ENCODE results near the gene ETV2. TPM values are rescaled to one million over a fixed set of nuclear protein-coding genes. Genes with fewer than 3 reads are reported as not detected.
"Not testable (repeated sequence)": the region's sequence is repeated elsewhere in the genome, so short reads cannot be mapped to it uniquely, and the experiment has no call there.

The ETV2 gene
- polyA plus RNA-seq, 3 donors, result 0.79 to 3.8 (median 1.7) TPM

DNA sequence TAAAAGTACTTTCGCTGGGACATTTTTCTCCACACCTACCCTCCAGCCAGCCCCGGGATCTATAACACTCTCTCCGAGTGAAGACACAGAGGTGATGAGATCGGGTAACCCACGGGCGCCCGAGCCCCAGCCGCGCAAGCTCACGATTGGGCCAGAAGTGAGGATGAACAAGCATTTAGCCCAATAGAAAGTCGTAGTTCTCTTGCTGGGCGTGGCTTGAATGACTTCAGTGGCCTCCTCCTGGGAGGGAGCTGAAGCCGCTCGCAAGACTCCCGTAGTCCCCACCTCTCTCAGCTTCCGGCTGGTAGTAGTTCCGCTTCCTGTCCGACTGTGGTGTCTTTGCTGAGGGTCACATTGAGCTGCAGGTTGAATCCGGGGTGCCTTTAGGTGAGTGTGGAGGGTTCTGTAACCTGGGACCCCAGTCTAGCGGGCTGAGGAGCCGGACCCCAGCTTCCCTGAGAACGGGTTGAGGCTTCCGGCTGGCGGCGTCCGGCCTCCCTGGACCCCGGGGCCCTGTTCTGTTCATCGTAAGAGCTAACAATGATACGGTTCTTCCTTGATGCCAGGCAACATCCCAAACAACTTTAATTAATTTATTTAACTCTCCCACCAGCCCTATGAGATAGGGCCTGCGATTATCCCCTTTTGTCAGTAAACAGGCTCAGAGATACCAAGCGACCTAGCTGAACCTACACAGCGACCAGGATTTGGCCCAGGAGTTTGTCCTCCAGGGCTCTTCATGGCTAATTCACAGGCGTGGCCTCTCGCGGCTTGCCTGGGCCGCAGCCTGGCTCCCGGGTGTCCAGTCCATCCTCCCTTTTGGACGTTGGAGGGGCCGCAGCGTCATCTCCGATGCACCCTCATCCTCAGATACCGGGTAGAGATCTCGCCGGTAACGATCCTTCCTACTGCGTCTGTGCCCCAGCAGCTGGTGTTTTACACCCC, 6.7 kb downstream of the ETV2 start, which contains the start of gene COX6B1:
COX6B1 (plus strand) TSS at position 307 of the 945 bp plus-strand sequence. CDS start 2,921 bp downstream, outside the sequence.
- H3K27ac ChIP-seq (ENCODE audit: low read depth, low read length), result no peak within 1 kb of the TSS
- WGBS, 3 donors, result 0 to 1% (median 0%) methylated on average over 46 of the region's 46 CpGs

GRCh38 chr19:35650581-35650980, 9.0 kb downstream of the ETV2 start:
- 54 to 78% (median 59%) methylated on average over 9 of the region's 9 CpGs for WGBS, 3 donors
- H3K27ac ChIP-seq (ENCODE audit: low read depth, low read length), result no peak overlapping the region

- not testable (repeated sequence) for H3K27ac ChIP-seq (ENCODE audit: low read depth, low read length)
- 92 to 97% (median 96%) methylated on average over 6 of the region's 6 CpGs for WGBS, 3 donors
Measured at GRCh38 chr19:35654828-35655227, 13.3 kb downstream of the ETV2 start.

- no peak overlapping the region for H3K27ac ChIP-seq (ENCODE audit: low read depth, low read length)
- 94 to 96% (median 96%) methylated on average over 4 of the region's 4 CpGs for WGBS, 3 donors
Measured at GRCh38 chr19:35655600-35655999, 14.1 kb downstream of the ETV2 start.

- WGBS, 3 donors, result 94 to 97% (median 94%) methylated on average over 6 of the region's 6 CpGs
- no peak overlapping the region for H3K27ac ChIP-seq (ENCODE audit: low read depth, low read length)
Measured at GRCh38 chr19:35656700-35657099, 15.2 kb downstream of the ETV2 start.

- 84 to 93% (median 90%) methylated on average over 15 of the region's 15 CpGs for WGBS, 3 donors
- H3K27ac ChIP-seq (ENCODE audit: low read depth, low read length), result no peak overlapping the region
Measured at GRCh38 chr19:35657904-35658700, 16.6 kb downstream of the ETV2 start.

GRCh38 chr19:35661995-35662340, 20.4 kb downstream of the ETV2 start:
- no peak overlapping the region for H3K27ac ChIP-seq (ENCODE audit: low read depth, low read length)
- WGBS, 3 donors, result 90 to 99% (median 93%) methylated on average over 6 of the region's 6 CpGs

DNA sequence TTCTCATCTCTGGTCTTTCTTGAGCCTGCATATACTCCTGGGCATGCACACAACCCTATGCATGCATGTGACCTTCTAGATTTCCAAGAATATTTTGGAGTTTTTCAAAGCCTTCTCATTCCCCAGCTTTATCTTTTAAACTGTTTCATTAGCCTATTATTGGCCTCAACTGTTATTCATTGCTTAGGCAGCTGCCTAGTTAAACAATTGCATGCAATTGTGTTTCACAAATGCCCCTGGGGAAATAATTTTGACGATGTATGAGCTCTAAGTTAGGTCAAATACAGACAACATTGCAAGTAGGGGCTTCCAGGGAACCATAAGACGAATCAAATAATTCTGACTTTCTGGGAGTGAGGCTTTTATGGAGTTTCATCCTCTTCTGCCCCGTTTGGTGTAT, 22.4 kb downstream of the ETV2 start:
- WGBS, 3 donors, result 79 to 88% (median 84%) methylated on average over 3 of the region's 3 CpGs
- no peak overlapping the region for H3K27ac ChIP-seq (ENCODE audit: low read depth, low read length)

DNA sequence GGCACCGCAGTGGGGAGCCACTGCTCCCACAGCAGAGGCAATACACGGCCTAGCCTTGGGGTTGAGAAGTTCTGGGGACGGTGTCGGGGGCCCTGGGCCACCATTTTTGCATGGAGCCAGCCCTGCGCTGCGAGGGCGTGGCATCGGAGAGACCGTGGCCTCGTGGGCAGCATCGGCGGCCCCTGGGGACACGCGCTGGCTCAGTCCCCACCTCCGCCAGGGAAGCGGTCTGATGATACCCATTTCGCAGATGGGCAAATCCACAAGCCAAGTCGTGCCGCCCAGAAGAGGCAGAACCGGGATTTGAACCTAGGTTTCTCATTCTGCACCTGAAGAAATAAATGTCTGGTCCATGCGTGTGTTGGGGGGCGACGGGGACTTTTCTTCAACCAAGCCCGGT, 23.6 kb downstream of the ETV2 start:
- no peak overlapping the region for H3K27ac ChIP-seq (ENCODE audit: low read depth, low read length)
- WGBS, 3 donors, result 92 to 97% (median 94%) methylated on average over 24 of the region's 24 CpGs

- WGBS, 3 donors, result 50 to 95% (median 82%) methylated on average over 7 of the region's 7 CpGs
Measured at GRCh38 chr19:35665604-35666003, 24.1 kb downstream of the ETV2 start.

DNA sequence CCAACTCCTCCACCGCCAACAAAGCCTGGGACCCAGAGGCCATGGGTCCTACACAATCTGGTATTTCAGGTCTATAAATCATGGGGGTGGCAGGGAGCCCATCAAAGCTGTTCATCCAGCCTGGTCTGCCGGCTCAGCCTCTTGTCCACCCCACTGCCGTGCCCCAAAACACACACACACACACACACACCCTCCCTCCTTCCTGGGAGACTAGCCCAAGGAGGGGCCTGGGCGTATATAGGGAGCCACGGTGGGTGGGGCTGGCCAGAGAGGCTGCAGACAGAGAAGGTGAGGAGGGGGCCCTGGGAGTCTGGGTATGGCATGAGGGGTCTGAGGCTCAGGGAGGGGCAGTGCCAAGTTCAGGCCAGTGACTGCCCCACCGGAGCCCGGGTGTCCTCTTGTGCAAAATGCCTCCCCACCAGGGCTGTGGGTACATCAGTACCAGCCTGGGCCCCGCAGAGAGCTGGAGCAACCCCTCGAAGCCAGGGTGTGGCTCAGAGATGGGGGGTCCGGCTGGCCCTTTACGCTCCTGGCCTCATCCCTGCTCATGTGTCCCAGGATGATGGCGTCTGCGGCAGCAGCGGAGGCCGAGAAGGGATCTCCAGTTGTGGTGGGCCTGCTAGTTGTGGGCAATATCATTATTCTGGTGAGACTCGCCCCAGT, 24.8 kb downstream of the ETV2 start, which contains the start of gene UPK1A:
UPK1A (plus strand) TSS at position 267 of the 663 bp plus-strand sequence; CDS start at position 563, 296 bp downstream.
- 60 to 69% (median 68%) methylated on average over 16 of the region's 16 CpGs for WGBS, 3 donors

More at GRCh38 chr19:35665604-35666003, 24.1 kb downstream of the ETV2 start:
- H3K27ac ChIP-seq (ENCODE audit: low read depth, low read length), result no peak overlapping the region

GRCh38 chr19:35669566-35669965, 28.0 kb downstream of the ETV2 start:
- no peak overlapping the region for H3K27ac ChIP-seq (ENCODE audit: low read depth, low read length)
- WGBS, 3 donors, result 70 to 79% (median 76%) methylated on average over 6 of the region's 6 CpGs

More for the DNA sequence above, 24.8 kb downstream of the ETV2 start, which contains the start of gene UPK1A:
- no peak within 1 kb of the TSS for H3K27ac ChIP-seq (ENCODE audit: low read depth, low read length)

DNA sequence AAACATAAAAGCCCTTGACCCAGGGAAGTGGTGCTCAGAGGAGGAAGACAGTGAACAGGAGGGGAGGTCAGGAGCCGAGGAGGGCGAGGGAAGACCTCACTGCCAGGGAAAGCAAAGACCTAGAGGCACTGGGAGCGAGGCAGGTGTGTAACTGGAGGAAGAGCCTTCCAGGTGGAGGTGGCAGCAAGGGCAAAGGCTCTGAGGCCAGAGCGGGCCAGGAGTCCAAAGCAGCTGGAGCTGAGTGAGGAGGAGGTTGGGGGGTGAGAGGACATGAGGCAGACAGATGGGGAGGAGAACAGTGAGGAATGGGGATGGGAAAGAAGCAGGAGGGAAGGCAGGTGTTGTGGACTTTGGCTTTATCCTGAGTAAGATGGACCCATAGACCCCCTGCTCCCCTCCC, 28.4 kb downstream of the ETV2 start:
- H3K27ac ChIP-seq (ENCODE audit: low read depth, low read length), result no peak overlapping the region
- WGBS, 3 donors, result 50 to 66% (median 61%) methylated on average over 4 of the region's 4 CpGs

DNA sequence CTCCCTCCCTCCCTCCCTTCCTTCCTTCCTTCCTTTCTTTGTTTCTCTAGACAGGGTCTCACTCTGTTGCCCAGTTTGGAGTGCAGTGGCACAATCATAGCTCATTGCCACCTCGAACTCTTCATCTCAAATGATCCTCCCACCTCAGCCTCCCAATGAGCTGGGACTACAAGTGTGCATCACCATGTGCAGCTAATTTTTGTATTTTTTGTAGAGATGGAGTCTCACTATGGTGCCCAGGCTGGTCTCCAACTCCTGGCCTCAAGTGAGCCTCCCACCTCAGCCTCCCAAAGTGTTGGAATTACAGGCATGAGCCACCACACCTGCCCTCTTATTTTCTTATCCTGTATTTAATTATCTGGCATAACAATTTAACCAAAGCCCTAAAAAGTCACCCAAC, 29.1 kb downstream of the ETV2 start:
- 66 to 88% (median 80%) methylated on average over 1 of the region's 1 CpG for WGBS, 3 donors
- H3K27ac ChIP-seq (ENCODE audit: low read depth, low read length), result no peak overlapping the region

DNA sequence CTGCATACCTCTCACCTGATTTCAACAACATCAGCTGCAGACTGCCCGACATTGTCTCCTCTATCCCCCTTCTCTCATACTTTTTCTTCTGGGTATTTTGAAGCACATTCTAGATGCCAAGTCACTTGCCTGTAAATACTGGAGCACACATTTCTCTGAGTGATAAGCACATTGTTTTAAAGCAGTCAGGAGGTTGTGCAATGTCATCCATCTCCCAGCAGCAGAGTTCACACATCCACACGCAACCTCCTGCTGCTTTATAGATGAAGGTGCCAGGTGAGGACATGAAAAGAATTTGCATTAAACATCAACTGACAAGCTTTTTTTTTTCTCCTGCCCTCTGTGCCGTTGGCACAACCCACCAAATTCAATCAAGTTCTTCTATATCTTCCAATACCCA, 30.3 kb downstream of the ETV2 start:
- WGBS, 3 donors, result 21 to 43% (median 41%) methylated on average over 3 of the region's 3 CpGs
- H3K27ac ChIP-seq (ENCODE audit: low read depth, low read length), result no peak overlapping the region

GRCh38 chr19:35673121-35673804, 31.7 kb downstream of the ETV2 start:
- 5 to 7% (median 6%) methylated on average over 38 to 39 of the region's 39 CpGs for WGBS, 3 donors
- H3K27ac ChIP-seq (ENCODE audit: low read depth, low read length), result no peak overlapping the region

DNA sequence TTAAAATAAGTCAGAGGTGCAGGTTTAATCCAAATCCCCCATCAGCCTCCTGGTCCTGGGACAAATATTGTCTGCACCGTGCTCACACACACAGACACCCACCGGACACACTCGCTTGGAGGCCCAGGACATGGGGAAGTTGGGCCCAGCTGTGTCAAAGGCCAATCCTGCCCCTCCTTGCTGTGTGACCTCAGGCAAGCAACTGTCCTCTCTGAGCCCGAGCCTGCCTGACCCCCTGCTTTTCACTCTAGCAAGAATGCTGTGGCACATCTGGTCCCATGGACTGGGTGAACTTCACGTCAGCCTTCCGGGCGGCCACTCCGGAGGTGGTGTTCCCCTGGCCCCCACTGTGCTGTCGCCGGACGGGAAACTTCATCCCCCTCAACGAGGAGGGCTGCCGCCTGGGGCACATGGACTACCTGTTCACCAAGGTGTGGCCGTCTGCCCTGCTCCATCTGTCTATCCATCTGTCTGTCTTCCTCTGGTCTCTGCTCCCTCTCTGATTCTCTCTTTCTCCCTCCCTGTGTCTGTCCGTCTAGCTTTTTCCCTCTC, 34.1 kb downstream of the ETV2 start:
- WGBS, 3 donors, result 71 to 79% (median 77%) methylated on average over 15 of the region's 15 CpGs
- no peak overlapping the region for H3K27ac ChIP-seq (ENCODE audit: low read depth, low read length)

GRCh38 chr19:35689836-35690235, 48.3 kb downstream of the ETV2 start:
- no peak overlapping the region for H3K27ac ChIP-seq (ENCODE audit: low read depth, low read length)
- 35 to 66% (median 48%) methylated on average over 4 of the region's 4 CpGs for WGBS, 3 donors

Data from adipose tissue (tissue), 3 donors.